Stimulated activated CD8-positive, alpha-beta memory T cell treated with anti-CD3 and anti-CD28 coated beads, Interleukin-15, amount 100 ng/mL, for 1 hour (primary cell): ENCODE data around the gene C7orf25.
"Not testable (repeated sequence)": the region's sequence is repeated elsewhere in the genome, so short reads cannot be mapped to it uniquely, and the experiment has no call there.

Experiments used
- DNase-seq: peaks from one replicate; pipeline ENCODE4 v3.0.0-alpha.2; 2020; ENCODE audit warnings: low read depth

The C7orf25 gene

DNA sequence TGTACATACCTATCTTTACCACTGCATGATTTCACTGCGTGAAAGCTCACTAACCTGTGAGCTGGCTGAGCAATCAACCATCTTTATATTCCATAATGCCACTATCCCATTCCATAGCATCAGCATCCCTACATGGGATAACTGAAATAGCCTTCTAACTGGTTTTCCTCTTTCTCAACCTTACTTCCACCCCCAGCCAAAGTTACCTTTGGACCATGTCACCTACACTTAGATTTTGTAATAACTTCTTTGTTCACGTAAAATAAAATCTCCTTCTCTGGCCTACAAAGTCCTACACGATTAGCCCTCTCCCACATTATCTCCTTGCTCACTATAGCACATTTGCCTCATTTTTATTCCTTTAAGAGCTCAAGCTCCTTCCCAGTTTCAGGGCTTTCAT, 17.6 kb upstream of the C7orf25 start:
- DNase-seq: no peak

DNA sequence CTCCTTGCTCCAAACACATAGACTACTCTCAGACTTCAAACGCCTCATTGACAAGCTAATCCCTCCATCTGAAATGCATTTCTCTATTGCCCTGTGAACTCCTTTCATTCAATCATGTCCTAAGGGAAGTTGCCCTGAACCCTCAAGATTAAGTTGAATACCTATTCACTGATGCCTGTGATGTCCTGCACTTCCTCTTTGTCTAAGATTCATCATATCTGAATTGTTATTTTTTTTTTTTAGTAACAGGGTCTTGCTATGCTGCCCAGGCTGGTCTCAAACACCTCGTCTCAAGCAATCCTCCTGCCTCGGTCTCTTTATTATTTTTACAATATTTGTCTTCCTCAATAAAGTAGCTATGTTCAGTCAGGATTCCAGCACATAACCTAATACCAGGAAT, 16.9 kb upstream of the C7orf25 start:
- DNase-seq: no peak

DNA sequence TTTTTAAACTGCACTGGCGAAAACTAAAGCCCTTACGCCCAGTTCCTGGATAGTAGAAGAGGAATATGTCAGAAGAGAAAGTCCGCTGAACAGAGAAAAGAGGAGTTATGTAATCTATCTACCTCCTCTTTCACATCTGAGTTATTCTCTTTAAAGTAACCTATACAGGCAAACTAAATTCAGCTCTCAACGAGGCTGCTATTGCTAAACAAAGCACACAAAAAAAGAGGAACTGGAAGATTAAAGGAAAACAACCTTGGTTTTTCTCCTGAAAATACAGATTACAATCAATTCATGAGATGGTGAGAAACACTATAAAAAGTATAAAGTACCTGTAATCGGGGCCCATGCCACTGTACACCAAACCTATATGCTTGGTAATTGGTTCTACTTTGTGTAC, 14.3 kb upstream of the C7orf25 start:
- DNase-seq: no peak

DNA sequence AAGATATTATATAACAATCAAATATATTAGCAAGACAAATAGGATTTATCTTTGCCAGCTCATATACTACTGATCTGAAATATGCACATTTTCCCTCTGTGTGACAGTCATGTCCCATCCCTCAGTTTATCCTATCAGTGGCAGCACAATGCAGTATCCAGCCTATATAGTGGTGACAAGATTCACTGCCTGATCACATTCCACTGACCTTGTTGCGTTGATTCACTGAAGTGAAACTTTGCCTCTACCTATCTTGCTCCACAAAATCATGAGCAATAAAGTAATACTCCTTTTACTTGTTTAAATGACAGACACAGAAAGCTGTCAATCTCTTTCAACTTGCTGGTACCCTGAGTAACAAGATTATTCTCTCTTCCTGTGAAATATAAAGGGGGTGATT, 13.8 kb upstream of the C7orf25 start:
- no peak for DNase-seq

DNA sequence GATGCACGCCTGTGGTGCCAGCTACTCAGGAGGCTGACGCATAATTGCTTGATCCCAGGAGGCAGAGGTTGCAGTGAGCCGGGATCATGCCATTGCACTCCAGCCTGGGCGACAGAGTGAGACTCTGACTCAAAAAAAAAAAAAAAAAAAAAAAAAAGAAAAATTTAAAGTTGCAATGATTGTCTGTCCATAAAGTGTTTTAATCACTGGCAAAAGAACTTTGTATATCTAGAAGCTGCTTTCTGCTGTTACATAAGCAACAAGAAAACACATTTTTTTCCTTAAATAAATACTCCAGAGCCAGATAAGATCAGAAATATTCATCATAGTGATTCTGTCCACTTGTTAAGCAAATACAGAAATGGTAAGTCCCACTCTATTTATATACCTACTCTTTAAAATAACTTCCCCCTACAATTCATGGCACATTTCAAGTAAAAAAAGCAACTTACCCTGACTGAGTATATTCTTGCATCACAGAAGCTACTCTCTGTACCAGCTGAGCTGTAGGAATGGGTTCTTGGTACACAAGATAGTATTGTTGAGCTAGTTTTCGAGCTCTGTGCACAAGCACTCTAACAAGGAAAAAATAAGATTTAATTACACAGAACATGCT, 12.5 kb upstream of the C7orf25 start:
- DNase-seq: no peak

DNA sequence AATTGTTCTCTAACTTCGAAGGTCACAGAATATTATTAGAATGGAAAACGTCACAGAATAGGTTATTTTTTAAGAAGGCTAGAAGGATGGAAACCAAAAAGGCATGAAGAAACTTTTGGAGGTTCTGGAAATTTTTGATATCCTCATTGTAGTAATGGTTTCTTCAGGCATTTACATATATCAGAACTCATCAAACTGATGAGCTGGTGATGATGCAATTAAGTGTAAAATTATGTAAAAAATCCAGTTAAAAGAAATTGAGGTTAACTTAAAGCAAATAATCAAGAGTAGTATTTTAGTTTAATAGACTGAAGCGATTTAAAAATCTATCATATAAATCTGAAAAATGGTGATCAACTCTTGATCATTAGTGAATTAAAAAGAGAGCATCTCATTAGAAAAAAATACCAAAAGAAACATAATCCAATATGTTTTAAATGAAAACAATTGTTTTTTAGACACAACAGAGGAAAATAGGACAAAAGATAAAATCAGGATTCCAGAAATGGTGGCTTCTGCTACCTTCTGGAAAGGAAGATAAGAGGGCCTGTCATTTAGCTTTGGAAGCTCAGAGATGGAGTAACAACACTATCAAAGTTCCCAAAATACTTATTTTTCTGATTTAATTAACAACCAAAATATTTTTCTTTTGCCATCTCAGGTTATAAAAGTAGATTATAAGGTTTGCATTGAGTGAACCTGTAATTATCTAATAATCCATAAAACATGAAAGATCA, 10.3 kb upstream of the C7orf25 start:
- DNase-seq: no peak

DNA sequence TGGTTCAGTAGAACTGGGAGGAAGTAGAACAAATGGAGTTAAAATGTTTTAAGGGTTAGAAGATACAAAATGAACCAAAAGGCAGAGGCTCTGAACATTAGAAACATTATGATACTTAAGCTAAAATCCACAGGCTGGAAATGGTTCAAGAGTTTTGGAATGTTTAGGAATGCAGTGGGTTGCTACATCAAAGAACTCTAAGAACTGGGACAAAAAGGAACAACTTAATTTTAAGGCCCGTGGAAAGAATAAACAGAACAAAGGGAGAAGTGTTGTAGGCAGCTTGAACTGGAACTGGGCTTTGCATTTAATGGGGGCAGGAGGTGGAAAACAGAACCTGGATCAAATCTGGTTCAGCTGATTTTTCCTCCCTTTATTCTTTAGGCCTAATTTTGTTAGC, 3.5 kb upstream of the C7orf25 start:
- no peak for DNase-seq

DNA sequence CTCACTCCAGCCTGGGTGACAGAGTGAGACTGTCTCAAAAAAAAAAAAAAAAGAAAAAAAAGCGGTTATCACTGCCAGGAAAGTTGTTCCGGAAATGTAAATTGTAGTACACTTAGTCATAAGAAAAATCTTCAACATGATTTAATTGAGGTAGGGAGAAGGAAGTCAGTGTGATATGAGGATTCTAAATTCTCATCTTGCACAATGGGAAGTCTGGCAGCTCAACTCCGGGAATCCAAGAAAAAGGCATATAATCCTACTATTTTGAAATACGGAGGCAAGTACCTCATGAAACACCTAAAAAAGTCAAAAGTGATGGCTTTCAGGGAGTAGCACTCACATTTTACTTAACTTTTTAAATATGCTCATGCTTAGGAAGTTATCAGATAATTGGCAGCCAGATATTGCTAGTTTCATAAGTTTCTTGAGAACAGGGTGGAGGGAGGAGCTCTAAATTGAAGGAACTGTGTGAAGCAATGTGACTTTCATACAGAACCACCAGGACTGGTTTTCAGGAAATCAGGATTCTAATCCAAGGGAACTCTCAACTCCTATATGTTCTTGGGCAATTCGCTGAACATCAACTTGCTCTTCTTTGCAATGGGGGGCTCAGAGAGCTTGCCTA, 2.7 kb upstream of the C7orf25 start:
- no peak for DNase-seq

DNA sequence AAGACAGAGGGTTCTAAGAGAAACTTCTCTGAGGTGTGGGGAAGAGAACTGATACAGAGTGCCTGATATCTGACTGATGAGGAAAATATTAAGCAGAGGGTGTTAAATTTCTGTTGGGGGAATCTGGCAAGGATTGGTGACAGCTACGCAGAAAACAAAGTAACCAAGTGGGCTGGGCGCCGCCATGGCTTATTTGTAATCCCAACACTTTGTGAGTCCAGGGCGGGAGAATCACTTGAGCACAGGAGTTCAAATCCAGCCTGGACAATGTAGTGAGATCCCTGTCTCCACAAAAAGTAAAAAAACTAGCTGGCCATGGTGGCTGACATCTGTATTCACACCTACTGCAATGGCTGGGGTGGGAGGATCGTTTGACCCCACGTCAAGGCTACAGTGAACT, 2.1 kb upstream of the C7orf25 start:
- no peak for DNase-seq

DNA sequence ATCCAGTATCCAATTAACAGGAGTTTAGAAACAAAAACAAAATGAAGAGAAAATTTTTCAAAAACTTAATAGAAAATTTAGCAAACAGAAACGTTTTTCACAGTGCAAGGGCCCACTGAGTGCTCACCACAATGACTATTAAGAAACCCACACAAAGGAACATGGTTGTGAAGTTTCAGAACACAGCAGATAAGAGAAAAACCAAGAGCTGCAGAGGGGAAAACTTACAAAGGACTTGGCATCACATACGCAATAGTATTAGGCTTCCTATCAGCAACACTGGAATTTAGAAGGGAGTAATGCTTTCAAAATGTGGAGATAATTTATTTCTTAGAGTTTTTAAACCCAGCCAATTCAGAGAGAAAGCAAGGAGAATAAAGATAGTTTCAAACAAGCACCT, 1.7 kb upstream of the C7orf25 start:
- DNase-seq: no peak

DNA sequence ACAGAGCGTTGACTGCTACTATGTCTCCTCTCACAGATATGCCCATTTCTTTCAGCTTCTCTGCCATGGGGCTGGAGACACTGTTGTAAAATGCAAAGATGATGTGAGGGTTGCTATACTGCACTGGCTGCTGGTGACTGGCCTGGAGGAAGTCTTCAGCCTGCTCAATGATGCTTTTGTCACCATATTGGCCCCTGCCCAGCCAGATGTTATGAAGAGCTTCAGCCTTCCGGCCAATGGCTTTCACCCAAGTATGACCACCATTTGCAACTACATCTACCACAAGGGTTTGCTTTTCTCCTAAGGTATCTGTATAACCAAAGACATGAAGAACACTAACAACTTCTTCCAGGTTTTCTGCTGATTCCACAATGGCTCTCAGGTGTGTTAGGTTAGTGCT, 1.6 kb downstream of the C7orf25 start:
- DNase-seq: no peak

DNA sequence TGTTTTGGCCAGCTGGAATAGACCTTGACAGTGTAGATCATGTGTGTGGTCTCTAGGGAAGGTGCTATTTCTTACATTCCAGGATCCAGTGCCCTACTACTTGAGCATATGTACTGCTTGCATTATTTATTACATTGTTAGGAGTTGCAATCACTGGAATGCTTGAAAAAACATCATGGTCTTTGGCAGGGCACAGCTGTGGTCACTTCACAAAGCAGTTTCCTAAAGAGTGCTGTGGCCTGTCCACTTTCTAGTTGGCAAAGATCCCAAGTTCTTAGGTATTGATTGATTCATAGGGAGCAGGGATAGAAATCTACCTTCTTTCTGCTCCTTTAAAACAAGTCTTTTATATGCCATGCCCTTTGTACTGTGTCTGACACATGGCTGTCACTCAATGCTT, 4.6 kb downstream of the C7orf25 start:
- no peak for DNase-seq

DNA sequence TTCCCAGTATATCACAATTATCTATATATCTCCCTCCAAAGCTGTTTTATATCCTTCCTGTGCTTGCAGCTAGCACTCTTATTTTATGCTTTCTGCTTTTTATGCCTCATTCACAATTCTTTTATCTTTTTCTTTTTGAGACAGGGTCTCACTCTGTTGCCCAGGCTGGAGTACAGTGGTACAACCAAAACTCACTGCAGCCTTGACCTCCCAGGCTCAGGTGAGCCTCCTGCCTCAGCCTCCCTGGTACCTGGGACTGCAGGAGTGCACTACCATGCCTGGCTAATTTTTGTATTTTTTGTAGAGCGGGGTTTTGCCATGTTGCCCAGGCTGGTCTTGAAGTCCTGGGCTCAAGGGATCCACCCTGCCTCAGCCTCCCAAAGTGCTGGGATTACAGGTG, 5.7 kb downstream of the C7orf25 start:
- DNase-seq: no peak

DNA sequence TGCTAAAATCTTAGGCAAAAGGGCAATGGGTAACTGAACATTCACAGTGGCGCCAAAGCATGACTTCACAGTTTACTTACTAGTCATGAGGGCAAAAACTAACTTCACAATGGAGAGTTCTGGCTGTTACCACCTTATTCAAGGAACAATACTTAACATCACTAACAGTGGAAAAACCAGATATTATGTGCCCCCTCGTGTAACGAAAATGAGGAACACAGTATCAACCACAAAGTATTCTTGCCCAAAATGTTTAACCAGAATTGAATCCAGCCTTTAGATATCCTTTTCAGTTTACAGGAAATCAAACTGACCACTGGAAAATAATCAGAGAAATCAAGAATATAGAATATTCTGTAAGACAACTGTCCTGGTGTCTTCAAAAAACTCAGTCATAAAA, 9.5 kb downstream of the C7orf25 start:
- DNase-seq: no peak

DNA sequence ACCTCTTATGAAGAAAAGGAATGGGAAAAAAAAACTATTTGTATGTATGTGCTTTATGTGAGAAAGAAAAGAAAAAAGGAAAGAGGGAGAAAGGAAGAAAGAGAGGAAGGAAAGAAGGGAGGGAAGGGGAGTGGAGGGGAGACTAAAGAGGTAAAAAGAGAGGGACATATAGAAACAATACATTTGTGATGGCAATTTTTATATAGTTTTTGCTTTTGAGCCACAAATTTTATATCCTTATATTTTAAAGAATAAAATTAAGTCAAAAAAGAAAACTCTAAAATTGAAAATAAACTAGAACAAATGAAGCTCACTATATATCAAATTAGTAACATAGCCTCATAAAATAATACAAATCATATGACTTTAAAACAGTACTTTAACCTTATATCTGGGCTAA, 11.0 kb downstream of the C7orf25 start:
- DNase-seq: no peak

DNA sequence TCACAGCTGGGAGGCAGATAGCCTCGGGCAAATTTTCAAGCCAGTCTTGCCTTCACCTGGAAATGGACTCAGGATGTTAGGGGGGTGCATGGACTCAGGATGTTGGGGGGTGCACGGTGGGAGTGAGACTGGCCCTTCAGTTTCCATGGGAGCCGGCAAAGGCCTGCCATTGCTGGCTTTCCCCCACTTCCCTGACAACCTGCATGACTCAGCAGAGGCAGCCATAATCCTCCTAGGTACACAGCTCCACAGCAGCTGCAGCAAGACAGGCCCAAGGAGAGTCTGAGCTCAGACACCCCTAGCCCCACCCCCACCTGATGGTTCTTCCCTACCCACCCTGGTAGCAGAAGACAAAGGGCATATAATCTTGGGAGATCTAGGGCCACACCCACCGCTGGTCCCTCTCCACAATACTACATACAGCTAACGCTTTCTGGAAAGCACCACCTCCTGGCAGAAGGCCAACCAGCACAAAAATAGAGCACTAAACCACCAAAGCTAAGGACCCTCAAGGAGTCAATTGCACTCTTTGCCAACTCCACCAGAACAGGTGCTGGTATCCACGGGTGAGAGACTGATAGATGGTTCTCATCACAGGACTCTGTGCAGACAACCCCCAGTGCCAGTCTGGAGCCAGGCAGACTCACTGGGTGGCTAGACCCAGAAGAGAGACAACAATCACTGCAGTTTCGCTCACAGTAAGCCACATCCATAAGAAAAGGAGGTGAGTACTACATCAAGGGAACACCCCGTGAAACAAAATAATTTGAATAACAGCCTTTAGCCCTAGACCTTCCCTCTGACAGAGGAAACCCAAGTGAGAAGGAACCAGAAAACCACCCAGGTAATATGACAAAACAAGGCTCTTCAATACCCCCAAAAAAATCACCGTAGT, 18.3 kb downstream of the C7orf25 start:
- no peak for DNase-seq

DNA sequence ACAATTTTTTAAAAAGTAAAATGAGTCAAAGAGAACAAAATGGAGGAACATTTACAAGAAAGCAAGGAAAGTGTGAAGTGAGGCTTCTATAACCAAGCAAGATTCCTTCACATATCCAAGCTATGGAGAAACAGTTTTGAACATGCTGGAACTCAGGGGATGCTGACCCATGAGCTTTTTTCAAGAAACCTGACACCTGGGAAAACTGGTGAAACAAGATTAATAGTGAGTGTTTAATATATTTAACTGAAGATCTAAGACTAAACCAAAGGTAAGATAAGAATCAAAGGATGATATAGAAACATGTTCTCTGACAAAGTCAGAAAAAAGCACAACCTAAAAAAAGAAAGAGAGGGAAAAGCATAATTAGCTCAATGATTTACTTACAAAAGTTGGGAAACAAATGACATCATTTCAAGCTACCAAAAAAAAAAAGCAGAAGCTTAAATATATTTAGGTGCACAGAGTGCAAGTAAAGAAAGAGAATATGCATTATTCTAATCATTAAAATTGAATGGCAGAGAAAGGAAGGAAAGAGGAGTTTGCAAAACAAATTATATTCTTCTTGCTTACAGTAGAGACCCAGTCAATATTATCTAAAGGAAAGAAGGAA, 24.9 kb downstream of the C7orf25 start:
- no peak for DNase-seq

DNA sequence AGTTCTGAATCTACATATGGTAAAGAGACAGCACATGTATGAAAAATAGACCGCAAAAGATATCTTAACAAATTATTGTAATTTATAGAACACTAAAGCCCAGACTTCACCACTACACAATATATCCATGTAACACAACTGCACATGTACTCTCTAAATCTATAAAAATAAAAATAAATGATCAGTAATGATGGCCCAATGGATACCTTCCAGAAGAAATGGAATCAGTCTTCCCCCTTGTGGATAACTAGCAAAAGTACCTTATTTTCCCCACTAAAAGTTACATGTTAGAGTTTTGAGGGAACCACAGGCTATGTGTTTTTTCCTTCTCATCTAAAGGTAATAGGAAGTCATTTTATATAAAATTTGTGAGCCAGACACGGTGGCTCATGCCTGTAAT, 25.7 kb downstream of the C7orf25 start:
- DNase-seq: no peak

DNA sequence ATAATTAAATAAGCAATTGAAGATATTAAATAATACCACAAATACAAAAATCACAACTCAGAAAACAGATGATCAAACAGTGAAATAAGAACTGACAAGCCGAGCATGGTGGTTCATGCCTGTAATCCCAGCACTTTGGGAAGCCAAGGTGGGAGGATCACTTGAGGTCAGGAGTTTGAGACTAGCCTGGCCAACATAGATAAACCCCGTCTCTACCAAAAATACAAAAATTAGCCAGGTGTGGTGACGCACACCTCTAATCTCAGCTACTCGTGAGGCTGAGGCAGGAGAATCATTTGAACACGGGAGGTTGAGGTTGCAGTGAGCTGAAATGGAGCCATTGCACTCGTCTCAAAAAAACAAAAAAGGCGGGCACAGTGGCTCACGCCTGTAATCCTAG, 26.7 kb downstream of the C7orf25 start:
- DNase-seq: not testable (repeated sequence)

DNA sequence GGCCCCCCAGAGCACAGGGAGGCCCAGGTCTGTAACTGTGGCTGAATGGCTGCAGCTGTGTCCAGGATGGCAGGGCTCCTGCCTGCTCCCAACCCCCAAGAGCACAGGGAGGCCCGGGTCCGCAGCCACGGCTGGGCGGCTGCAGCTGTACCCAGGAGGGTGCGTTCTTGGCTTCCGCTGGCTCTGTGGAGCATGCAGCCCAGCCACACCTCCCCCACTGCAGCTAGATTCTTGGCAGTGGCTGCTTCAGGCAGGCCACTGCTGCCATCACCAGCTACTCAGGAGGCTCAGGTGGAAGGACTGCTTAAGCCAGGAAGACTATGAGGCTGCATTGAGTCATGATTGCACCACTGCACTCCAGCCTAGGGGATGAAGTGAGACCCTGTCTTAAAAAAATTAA, 27.9 kb downstream of the C7orf25 start:
- no peak for DNase-seq

DNA sequence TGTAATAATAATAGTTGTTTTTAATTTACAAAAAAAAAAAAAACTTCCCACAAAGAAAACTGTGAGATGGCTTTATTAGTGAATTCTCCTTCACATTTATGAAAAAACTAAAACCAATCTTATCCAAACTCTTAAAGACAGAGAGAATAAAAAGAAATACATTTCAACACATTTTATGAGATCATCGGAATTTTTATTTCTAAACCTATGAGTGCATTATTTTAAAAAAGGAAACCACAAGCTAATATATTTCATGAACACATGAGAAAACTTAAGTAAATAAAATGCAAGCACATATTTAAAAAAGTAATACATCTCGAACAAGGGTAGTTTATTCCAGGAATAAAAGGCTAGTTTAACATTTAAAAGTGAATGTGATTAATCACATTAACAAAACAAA, 31.5 kb downstream of the C7orf25 start:
- DNase-seq: no peak

DNA sequence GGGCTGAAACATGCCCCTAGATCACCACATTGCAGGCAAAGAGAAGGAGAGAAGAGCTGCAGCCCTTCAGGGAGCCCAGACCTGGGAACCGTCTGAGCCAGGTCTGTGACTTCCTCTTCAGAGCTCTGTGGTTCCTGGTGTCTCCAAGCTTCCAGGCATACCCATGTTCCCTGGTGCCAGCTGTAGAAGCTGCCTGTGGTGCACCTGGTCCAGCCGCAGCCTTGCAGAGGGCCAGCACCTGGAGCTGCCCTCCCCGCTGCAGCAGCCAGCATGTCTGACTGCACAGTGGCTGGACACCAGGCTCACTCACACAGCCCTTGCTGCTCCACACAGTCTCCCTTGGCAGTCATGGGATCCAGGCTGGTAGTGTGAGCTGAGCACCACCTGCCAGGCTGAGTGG, 33.6 kb downstream of the C7orf25 start:
- DNase-seq: no peak
